Stimulated activated CD4-positive, alpha-beta T cell treated with anti-CD3 and anti-CD28 coated beads, Interleukin-2, amount 100 ng/mL, for 48 hours (primary cell): Measurements from ENCODE around the gene HES2.
"Not testable (repeated sequence)": the region's sequence is repeated elsewhere in the genome, so short reads cannot be mapped to it uniquely, and the experiment has no call there.

Experiments used
- DNase-seq, 2 donors: peaks; one replicate each; pipeline ENCODE4 v3.0.0-alpha.2; 2020

HES2 gene

GRCh38 chr1:6453895-6454855 is 34.5 kb upstream of the HES2 start:
- not testable (repeated sequence) for DNase-seq

GRCh38 chr1:6450943-6451373 is 31.2 kb upstream of the HES2 start:
- DNase-seq: no peak

DNA sequence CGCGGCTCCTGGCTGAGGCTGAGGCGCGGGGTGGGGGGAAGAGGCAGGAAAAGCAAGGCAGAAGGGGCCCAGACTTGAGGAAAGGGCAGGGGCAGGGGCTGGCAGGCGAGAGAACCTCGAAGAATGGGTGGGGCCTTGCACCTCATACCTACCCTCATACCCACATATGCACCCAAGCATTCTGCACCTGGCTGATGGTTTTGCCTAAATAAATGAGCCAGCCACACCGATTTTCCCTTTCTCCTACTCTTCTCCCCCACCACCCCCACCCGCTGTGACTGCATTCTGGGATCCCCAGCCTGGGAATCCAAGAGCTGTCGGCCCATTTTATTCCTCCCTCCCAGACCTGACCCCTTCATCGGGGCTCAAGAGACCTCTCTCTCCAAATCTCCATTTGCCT is 30.8 kb upstream of the HES2 start:
- not testable (repeated sequence) for DNase-seq

GRCh38 chr1:6450005-6450450 is 30.3 kb upstream of the HES2 start:
- DNase-seq: no peak

DNA sequence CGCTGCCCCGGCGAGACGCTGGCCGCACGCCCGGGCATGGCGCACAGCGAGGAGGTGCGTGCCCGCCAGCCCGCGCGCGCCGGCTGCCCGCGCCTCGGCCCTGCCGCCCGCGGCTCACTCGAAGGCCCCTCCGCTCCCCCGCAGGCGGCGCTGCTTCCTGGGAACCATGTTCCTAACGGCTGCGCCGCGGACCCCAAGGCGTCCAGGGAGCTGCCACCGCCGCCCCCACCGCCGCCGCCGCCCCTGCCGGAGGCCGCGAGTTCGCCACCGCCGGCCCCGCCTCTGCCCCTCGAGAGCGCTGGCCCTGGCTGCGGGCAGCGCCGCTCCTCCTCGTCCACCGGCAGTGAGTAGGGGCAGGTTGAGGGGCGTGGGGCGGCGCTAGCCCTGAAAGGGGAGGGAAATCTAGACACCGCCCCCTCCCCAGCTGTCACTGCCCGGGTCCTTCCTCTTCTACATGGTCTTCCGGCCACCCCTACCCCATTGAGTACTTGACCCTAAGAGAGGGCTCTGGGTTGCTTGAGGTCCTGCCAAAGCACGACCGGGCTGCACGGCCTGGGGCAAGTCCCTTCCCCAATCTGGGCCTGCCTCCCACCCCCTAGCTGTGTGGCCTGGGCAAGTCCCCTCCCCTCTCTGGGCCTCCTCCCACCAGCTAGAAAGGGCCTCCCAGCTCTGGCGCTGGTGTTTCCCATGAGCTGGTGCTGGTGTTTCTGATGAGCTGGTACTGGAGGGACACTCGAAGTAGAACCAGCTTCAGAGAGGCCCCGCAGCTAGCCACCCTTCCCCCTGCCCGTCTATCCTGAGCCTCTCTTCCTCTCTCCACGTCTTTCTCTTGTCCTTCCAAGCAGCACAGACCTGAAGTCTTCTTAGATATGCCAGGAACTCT is 29.3 kb upstream of the HES2 start:
- no peak for DNase-seq

DNA sequence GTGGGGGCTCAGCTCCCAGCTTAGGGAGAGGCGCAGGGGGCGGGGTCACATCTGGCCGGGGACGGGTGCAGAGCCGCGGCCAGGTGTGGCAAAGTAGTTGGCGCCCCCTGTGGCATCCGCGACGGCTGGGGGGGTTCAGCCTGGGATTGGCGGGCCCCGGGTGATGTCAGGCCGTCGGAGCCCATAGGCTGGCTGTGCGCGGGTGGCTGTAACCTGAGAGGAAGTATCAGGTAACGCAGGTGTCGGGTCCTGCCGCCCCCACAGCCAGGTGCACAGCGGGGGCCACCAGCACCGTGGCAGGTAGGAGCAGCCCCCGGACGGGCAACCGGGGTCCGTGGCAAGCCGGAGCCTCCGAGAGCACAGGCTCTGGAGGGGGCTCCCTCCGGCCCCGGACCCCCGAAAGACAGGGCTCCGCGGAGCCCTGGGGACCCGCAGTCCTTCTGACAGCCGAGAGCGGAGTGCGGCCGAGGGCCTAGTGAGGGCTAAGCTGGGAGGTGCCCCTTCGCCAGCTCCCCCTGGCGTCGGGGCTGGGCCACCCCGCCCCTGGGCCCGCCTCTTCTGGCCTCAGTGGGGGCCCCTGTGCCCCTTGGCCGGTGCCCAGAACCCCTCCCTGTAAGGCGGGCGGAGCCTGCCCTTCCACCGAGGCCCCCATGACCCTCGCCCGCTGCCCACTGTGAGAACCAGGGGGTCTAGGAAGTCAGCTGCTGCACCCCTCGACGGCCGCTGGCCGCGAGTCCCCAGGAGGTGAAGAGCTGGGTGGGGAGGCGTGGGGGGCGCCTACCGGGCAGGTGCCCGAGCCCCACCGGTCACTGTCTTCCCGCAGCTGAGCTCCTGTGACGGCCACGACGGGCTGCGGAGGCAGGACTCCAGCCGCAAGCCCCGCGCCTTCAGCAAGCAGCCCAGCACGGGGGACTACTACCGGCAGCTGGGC is 28.4 kb upstream of the HES2 start:
- DNase-seq: no peak

DNA sequence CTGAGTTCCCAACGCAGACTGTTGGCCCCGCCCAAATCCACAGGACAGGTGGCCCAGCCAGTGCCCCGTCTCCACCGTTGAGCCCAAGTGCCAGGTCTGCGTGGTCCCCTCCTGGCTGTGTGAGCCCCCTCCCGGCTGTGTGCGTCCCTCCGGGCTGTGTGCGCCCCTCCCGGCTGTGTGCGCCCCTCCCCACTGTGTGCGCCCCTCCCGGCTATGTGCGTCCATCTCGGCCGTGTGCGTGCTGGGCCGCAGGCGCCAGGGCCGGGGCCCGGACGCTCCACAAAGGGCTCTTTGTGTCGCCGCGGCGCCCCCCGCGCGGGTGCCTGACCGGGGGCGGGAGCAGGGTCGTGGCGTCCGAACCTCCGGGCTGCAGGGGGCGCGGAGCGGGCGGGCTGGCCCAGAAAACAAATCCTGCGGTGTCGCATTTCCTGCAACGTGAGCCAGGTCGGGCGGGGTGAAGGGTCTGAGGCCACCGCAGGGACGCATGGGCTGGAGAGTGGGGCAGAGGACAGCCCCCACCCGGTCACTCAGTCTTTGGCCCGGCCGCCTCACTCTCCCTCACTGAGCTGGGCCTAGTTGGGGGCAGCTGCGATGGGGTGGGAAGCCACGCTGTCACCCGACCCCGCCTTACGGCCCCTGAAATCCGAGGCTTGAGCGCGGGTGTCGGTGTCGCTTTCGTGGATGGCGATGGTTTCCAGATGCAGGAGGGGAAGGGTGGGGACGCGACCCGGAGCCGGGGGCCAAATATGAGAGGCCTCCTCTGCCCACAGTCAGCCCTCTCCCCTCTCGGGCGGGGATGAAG is 27.5 kb upstream of the HES2 start:
- DNase-seq: no peak

DNA sequence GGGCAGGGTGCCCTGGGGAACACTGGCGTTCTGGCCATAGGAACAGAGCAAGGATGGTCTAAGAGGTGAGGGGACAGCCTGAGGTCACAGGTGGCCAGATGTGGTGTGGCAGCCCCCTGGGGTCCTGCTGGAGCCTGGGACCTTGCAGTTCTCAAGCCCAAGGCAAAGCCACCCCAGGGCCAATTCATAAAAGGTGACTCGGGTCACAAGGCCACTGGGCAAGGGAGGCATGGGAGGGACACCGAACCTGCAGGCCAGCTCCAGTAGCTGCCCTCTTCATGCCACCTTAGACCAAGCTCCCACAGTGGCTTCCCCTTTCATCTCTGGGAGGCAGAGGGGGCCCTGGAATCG is 26.9 kb upstream of the HES2 start:
- no peak for DNase-seq

- not testable (repeated sequence) for DNase-seq
Observed at GRCh38 chr1:6445929-6446328, 26.2 kb upstream of the HES2 start.

- DNase-seq: no peak
Observed at GRCh38 chr1:6445062-6445763, 25.5 kb upstream of the HES2 start.

- no peak for DNase-seq
Observed at GRCh38 chr1:6444377-6444776, 24.7 kb upstream of the HES2 start.

GRCh38 chr1:6443339-6444115 is 23.8 kb upstream of the HES2 start:
- DNase-seq: no peak

- no peak for DNase-seq
Observed at GRCh38 chr1:6441586-6441985, 21.9 kb upstream of the HES2 start.

DNA sequence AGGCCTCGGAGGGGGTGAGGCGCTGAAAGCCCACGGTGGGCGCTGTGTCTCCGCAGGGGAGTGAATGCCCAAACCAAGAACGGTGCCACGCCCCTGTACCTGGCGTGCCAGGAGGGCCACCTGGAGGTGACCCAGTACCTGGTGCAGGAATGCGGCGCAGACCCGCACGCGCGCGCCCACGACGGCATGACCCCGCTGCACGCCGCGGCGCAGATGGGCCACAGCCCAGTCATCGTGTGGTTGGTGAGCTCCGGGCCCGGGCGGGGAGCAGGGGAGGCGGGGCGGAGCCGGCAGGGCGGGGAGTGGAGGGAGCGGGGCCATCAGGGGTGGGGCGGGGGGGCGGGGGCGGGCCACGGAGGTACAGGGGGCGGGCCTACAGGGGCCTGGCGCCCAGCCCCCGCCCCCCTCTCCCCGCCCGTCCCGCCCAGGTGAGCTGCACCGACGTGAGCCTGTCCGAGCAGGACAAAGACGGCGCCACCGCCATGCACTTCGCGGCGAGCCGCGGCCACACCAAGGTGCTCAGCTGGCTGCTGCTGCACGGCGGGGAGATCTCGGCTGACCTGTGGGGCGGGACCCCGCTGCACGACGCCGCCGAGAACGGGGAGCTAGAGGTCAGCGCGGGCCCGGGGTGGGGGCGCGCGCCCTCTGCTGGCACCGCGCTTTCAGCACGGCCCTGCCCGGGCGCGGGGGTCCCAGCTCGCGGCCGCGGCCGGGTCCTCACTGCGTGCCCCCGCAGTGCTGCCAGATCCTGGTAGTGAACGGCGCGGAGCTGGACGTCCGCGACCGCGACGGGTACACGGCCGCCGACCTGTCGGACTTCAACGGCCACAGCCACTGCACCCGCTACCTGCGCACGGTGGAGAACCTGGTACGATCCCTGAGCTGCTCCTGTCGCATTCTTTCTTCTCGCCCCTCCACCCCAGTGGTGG is 20.7 kb upstream of the HES2 start:
- DNase-seq: peak; percentile 56 to 71

- peak; percentile 67 to 73 for DNase-seq
Observed at GRCh38 chr1:6438047-6438525, 18.4 kb upstream of the HES2 start.

- DNase-seq: not testable (repeated sequence)
Observed at GRCh38 chr1:6437012-6437700, 17.4 kb upstream of the HES2 start.

DNA sequence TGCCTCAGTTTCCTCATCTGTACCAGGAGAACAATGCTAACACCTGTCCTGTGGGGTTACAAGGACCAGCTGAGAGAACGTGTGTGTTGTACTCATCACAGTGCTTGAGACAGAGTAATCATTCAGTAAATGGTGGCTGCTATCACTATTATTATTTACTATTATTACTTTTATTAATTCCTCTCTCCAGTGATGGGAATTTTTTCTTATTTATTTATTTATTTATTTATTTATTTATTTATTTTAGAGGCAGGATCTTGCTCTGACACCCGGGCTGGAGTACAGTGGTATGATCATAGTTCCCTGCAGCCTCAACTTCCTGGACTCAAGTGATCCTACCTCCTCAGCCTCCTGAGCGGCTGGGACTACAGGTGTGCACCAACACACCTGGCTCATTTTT is 16.6 kb upstream of the HES2 start:
- DNase-seq: not testable (repeated sequence)

GRCh38 chr1:6435547-6435946 is 15.8 kb upstream of the HES2 start:
- DNase-seq: no peak
